Endothelial cell of hepatic sinusoid (primary cell): ENCODE results near the gene ELF1.
"Not testable (repeated sequence)": the region's sequence is repeated elsewhere in the genome, so short reads cannot be mapped to it uniquely, and the experiment has no call there.

ENCODE experiments used
- in situ Hi-C: cut with HindIII; loops from 2 replicates; pipeline ENCODE4 v1.10.0; 2017; ENCODE audit warnings: low sequenced_read_pairs

Gene ELF1

GRCh38 chr13:40895227-40896184 is 123.6 kb downstream of the ELF1 start:
- in situ Hi-C loops, result no loop called here

- in situ Hi-C loops, result not testable (repeated sequence)
Observed at GRCh38 chr13:40893573-40893972, 125.5 kb downstream of the ELF1 start.

DNA sequence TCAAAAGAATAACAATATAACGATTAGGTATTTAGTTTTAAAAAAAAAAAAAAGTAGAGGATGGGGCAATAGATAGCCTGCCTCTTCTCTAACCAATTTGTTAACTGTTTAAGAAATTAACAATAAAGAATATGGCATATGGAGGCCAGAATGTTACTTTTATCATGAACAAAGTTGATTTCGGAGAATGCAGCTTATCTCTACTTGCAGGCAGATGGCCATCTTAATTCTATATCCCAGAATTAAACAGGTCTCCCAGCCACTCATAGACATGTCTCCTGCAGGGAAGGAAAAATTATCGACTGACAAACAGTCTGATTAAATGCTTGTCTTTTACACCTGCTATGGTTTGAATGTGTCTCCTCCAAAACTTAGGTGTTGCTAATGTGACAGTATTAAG is 133.1 kb downstream of the ELF1 start:
- in situ Hi-C loops, result no loop called here

DNA sequence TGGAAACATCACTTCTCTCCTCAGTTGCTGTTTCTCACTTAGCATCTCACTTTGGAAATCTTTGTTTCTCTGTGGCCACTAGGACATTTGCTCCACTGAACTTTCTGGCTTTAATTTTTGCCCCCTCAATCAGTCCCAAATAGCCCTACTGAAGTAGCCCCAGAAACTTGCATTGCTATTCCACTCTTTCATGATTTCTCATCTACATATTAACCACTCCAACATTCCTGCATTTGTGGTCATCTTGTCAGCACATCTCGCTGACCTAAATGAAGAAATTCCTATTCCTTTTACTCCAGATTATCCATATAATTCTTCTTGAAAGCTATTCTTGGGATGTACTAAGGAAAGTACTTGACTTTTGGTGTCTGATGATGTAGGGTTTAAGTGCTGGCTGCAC is 134.9 kb downstream of the ELF1 start:
- in situ Hi-C loops, result not testable (repeated sequence)
